Measurements from ENCODE around the gene RNF166. TPM values are rescaled to one million over a fixed set of nuclear protein-coding genes. Genes with fewer than 3 reads are reported as not detected.
"Not testable (repeated sequence)": the region's sequence is repeated elsewhere in the genome, so short reads cannot be mapped to it uniquely, and the experiment has no call there.

RNF166 gene
- total RNA-seq, 1 experiment from 2014 or later = 9.6 TPM

GRCh38 chr16:88673716-88674379, 32.4 kb downstream of the RNF166 start:
- in situ Hi-C loops (cut with HindIII; ENCODE audit: low pct_unique_long_range_greater_than_20kb, low sequenced_read_pairs) = no loop called here
- no peak for DNase-seq (ENCODE audit: low read depth, low spot score)

DNA sequence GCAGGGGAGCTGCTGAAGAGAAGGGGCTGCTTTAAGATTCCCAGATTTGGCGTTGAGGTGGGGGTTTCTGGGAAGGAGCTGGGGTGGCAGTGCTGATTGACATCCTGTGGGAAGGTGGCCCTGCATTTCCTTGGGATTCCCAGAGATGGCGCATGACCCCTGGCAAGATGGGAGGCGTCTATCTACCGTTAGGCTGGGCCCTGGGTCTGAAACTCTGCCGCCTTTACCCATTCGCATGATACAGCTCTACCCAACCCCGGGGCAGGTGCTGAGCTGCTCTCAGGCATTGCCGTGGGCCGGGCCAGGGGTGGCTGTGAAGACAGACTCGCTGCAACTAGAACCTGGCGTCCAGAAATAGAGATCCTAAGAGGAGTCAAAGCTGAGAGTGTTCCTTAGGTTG, 33.4 kb downstream of the RNF166 start:
- in situ Hi-C loops (cut with HindIII; ENCODE audit: low pct_unique_long_range_greater_than_20kb, low sequenced_read_pairs) = no loop called here
- peak; percentile 54 for DNase-seq (ENCODE audit: low read depth, low spot score)

GRCh38 chr16:88671806-88672205, 34.4 kb downstream of the RNF166 start:
- DNase-seq (ENCODE audit: low read depth, low spot score) = no peak
- in situ Hi-C loops (cut with HindIII; ENCODE audit: low pct_unique_long_range_greater_than_20kb, low sequenced_read_pairs) = no loop called here

- in situ Hi-C loops (cut with HindIII; ENCODE audit: low pct_unique_long_range_greater_than_20kb, low sequenced_read_pairs) = no loop called here
- DNase-seq (ENCODE audit: low read depth, low spot score) = no peak
These were observed 36.2 kb downstream of the RNF166 start for GRCh38 chr16:88669980-88670379.

DNA sequence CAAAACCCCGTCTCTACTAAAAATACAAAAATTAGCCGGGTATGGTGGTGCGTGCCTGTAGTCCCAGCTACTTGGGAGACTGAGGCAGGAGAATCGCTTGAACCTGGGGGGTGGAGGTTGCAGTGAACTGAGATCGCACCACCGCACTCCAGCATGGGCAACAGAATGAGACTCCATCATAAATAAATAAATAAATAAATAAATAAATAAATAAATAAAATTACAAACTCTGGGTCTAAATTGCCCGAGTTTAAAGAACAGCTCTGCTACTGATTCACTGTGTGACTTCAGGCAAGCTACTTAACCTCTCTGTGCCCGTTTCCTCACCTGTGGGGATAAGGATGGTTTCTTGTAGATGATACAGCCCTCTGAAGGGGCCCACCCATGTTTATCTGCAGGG, 36.7 kb downstream of the RNF166 start:
- in situ Hi-C loops (cut with HindIII; ENCODE audit: low pct_unique_long_range_greater_than_20kb, low sequenced_read_pairs); DNase-seq (ENCODE audit: low read depth, low spot score): not testable (repeated sequence)

GRCh38 chr16:88667461-88667860, 38.7 kb downstream of the RNF166 start:
- in situ Hi-C loops (cut with HindIII; ENCODE audit: low pct_unique_long_range_greater_than_20kb, low sequenced_read_pairs) = no loop called here
- no peak for DNase-seq (ENCODE audit: low read depth, low spot score)

- in situ Hi-C loops (cut with HindIII; ENCODE audit: low pct_unique_long_range_greater_than_20kb, low sequenced_read_pairs) = no loop called here
- no peak for DNase-seq (ENCODE audit: low read depth, low spot score)
These were observed 40.6 kb downstream of the RNF166 start for GRCh38 chr16:88665570-88665969.

DNA sequence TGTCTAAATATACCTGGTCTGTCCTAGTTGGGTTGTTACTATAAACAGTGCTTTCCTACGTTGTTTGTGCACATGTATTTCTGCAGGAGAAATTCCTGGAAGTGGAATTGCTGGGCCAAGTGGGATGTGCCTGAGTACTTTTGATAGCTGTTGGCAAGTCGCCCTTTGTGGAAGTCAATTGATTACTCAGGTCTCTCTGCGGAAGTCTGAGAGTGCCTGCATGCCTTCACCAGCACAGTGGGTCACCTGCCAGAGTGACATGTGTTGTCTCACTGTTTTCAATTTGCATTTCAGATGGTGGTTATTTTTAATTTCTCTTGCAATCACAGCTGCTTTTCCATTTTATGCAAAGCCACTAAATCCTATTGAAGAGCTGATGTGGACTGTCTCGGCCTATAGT, 41.1 kb downstream of the RNF166 start:
- no peak for DNase-seq (ENCODE audit: low read depth, low spot score)
- in situ Hi-C loops (cut with HindIII; ENCODE audit: low pct_unique_long_range_greater_than_20kb, low sequenced_read_pairs) = no loop called here

DNA sequence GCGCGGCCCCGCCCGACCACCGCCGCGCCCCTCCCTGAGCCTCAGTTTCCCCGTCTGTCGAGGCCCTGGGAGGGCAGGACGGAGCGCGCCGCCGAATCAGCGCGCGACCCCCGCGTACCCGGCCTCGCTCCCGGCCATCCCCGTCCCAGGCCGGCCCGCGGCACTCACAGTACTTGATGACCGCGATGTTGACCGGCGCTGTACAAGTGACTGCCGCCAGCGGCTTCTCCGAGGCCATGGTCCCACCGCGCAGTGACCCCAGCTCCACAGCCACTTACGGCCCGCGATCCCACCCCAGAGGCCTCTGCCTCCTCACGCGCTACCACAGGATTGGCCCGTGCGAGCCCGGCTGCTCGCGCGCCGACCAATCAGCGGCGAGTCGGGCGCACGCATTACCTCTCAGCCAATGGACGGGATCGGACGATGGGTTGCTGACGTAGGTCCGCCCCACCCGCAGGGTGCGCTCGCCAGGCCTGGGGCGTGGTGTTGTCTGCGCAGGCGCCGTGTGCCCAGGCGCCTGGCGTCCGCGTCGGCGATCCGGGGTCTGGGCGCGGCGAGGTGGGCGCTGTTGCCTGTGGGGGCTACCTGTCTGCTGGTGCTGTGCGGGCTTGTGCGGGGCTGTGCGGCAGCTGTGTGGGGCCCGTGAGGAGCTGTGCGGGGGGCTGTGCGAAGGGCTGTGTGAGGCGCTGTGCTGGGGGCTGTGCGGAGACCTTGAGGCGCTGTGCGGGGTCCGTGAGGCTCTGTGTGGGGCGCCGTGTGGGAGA, 43.2 kb downstream of the RNF166 start, which contains the start of gene MVD:
Gene MVD, minus strand, starts transcription at position 249 of the 764 bp plus-strand sequence. Its CDS starts 11 bp downstream, at position 238.
- in situ Hi-C loops (cut with HindIII; ENCODE audit: low pct_unique_long_range_greater_than_20kb, low sequenced_read_pairs) = no loop called here
- DNase-seq (ENCODE audit: low read depth, low spot score) = peak; percentile 95

DNA sequence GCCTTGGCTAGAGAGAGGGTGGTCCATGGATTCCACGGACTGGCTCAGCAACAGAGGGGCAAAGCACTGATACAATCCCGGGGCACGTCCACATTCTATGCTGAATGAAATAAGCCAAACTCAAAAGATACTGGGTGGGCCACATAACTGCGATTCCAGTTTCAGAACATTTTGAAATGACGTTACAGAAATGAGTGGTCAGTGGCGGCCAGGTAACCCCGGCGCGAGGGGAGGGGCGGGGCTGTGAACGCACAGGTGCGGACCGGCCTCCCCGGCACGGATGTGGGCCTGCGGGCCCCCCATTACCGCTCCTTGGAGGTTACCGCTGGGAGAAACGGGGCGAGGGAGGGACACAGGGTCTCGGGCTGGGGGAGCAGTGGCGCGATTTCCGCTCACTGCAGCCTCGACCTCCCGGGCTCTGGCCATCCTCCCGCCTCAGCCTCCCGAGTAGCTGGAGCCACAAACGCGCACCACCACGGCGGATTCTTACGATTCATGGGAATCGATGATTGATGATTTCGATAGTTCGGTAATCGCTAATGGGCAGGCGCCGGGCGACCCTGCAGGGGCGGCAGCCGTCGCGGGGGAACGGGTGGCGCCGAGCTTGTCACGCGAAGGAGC, 43.9 kb downstream of the RNF166 start:
- DNase-seq (ENCODE audit: low read depth, low spot score) = no peak
- in situ Hi-C loops (cut with HindIII; ENCODE audit: low pct_unique_long_range_greater_than_20kb, low sequenced_read_pairs) = no loop called here

DNA sequence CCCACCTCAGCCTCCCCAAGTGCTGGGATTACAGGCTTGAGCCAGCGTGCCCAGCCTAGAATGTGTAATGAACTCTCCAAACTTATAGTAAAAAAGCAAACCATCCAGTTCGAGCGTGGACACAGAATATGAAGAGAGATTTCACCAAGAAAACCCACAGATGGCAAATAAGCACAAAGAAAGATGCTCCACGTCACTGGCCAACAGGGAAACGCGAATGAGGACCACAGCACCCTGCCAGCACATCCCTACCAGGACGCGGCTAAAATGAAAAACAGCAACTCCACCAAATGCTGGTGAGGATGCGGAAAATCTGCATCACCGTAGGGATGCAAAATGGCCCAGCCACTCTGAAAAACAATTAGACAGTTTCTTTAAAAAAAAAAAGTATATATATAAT, 44.7 kb downstream of the RNF166 start:
- in situ Hi-C loops (cut with HindIII; ENCODE audit: low pct_unique_long_range_greater_than_20kb, low sequenced_read_pairs) = no loop called here

GRCh38 chr16:88659160-88659559, 47.0 kb downstream of the RNF166 start:
- in situ Hi-C loops (cut with HindIII; ENCODE audit: low pct_unique_long_range_greater_than_20kb, low sequenced_read_pairs) = no loop called here
- no peak for DNase-seq (ENCODE audit: low read depth, low spot score)

More for the DNA sequence above, 44.7 kb downstream of the RNF166 start:
- DNase-seq (ENCODE audit: low read depth, low spot score) = no peak

DNA sequence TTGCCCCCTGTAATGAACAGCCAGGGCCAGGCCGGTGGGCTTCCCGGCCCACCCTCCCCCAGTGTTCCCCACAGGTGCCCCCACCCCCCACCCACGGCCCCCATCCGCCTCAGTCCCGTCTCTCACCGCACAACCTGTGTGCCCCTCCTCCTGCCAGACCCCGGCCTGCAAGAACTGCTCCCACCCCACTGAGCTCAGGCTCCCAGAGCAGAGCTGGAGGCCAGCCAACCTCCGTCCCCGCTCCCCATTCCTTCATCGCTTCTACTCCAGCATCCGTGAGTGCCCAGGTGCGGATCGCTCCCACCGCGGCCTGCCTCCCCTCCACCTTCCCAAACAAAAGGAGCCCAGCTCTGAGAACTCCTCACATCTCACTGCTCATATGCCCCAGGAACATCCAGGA, 47.5 kb downstream of the RNF166 start:
- DNase-seq (ENCODE audit: low read depth, low spot score) = no peak
- in situ Hi-C loops (cut with HindIII; ENCODE audit: low pct_unique_long_range_greater_than_20kb, low sequenced_read_pairs) = no loop called here

- DNase-seq (ENCODE audit: low read depth, low spot score) = no peak
- in situ Hi-C loops (cut with HindIII; ENCODE audit: low pct_unique_long_range_greater_than_20kb, low sequenced_read_pairs) = no loop called here
These were observed 48.8 kb downstream of the RNF166 start for GRCh38 chr16:88657371-88657770.

GRCh38 chr16:88656291-88656980, 49.8 kb downstream of the RNF166 start:
- in situ Hi-C loops (cut with HindIII; ENCODE audit: low pct_unique_long_range_greater_than_20kb, low sequenced_read_pairs) = no loop called here
- no peak for DNase-seq (ENCODE audit: low read depth, low spot score)

- in situ Hi-C loops (cut with HindIII; ENCODE audit: low pct_unique_long_range_greater_than_20kb, low sequenced_read_pairs) = no loop called here
- DNase-seq (ENCODE audit: low read depth, low spot score) = no peak
These were observed 50.4 kb downstream of the RNF166 start for GRCh38 chr16:88655733-88656281.

DNA sequence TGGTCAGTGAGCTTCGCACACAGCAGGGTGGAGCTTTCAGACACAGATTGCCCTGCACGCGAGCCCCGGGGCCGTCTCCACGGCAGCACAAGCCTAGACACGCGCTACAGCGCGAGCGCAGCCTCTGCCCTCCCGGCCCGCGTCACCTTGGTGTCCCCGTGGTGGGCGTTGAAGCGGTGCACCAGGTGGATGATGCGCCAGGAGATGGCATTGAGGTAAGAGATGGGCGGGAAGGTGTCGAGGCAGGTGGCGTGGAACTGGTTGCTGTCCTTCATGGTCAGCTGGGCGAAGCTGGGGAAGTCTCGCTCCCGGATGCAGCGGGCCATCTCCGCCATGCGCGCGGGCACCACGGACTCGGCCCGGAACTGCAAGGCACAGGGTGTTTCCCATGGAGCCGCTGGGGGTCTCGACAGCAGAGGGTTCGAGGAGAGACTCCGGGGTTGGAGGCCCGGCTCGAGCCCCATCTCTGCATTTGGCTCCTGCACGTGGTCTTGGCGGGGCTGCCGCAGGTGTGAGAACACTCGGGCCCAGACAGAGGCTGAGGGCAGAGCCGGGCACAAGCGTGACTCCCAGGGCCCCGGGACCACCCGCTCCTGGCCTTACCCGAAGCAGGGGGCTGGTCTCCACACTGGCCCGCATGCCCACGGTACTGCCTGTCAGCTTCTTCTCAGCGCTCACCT, 51.0 kb downstream of the RNF166 start:
- DNase-seq (ENCODE audit: low read depth, low spot score) = no peak
- in situ Hi-C loops (cut with HindIII; ENCODE audit: low pct_unique_long_range_greater_than_20kb, low sequenced_read_pairs) = no loop called here

All from SK-MEL-5 (cell line).